H9 (cell line): Measurements from ENCODE around the gene ZSWIM6. TPM values are rescaled to one million over a fixed set of nuclear protein-coding genes. Genes with fewer than 3 reads are reported as not detected.

Source experiments
- DNase-seq: peaks from one replicate; pipeline ENCODE4 v3.0.0-alpha.2; 2017
- H2AFZ ChIP-seq: one replicate; pipeline ENCODE4 v1.6.1; 2013; ENCODE audit warnings: mild to moderate bottlenecking, low read length, control low read depth, moderate library complexity
- H2AK5ac ChIP-seq: 2 replicates; pipeline ENCODE4 v1.6.1; 2013; ENCODE audit warnings: low read length, control low read depth, mixed read lengths; ENCODE audit not compliant: insufficient read length
- H2BK120ac ChIP-seq: one replicate; pipeline ENCODE4 v1.6.1; 2013; ENCODE audit warnings: low read depth, mild to moderate bottlenecking, low read length, control low read depth, inconsistent platforms; ENCODE audit not compliant: poor library complexity, severe bottlenecking
- H2BK12ac ChIP-seq: 2 replicates; pipeline ENCODE4 v1.6.1; 2013; ENCODE audit warnings: low read length, control low read depth, mixed read lengths, low read depth; ENCODE audit not compliant: insufficient read length
- H2BK15ac ChIP-seq: 2 replicates; pipeline ENCODE4 v1.6.1; 2013; ENCODE audit warnings: low read depth, low read length, control low read depth
- H2BK20ac ChIP-seq: one replicate; pipeline ENCODE4 v1.6.1; 2013; ENCODE audit warnings: low read depth, mild to moderate bottlenecking, low read length, control low read depth, inconsistent platforms; ENCODE audit not compliant: poor library complexity, severe bottlenecking
- H2BK5ac ChIP-seq: 2 replicates; pipeline ENCODE4 v1.6.1; 2013; ENCODE audit warnings: low read length, control low read depth, mixed read lengths; ENCODE audit not compliant: insufficient read length
- H3K14ac ChIP-seq: 2 replicates; pipeline ENCODE4 v1.6.1; 2013; ENCODE audit warnings: low read length, control low read depth; ENCODE audit not compliant: insufficient read depth
- H3K18ac ChIP-seq: 2 replicates; pipeline ENCODE4 v1.6.1; 2013; ENCODE audit warnings: low read depth, mild to moderate bottlenecking, mixed read lengths, low read length, control low read depth; ENCODE audit not compliant: insufficient read length
- H3K23ac ChIP-seq: 2 replicates; pipeline ENCODE4 v1.6.1; 2013; ENCODE audit warnings: low read length, control low read depth, mixed read lengths, low read depth; ENCODE audit not compliant: insufficient read length
- H3K23me2 ChIP-seq: 2 replicates; pipeline ENCODE4 v1.6.1; 2013; ENCODE audit warnings: low read depth, mild to moderate bottlenecking, mixed read lengths, low read length, control low read depth; ENCODE audit not compliant: insufficient read length, poor library complexity, severe bottlenecking
- H3K27ac ChIP-seq: 2 replicates; pipeline ENCODE4 v1.5.1; 2013; ENCODE audit warnings: low read length, control low read depth, mixed read lengths, low read depth; ENCODE audit not compliant: insufficient read length
- H3K27me3 ChIP-seq: 2 replicates; pipeline ENCODE4 v1.6.1; 2013; ENCODE audit warnings: low read length, control low read depth, inconsistent platforms; ENCODE audit not compliant: insufficient read depth
- H3K4ac ChIP-seq: 2 replicates; pipeline ENCODE4 v1.6.1; 2013; ENCODE audit warnings: low read depth, mild to moderate bottlenecking, control low read depth, inconsistent platforms, low read length, moderate library complexity
- H3K4me1 ChIP-seq: 2 replicates; pipeline ENCODE4 v1.6.1; 2013; ENCODE audit warnings: low read length, control low read depth, inconsistent platforms; ENCODE audit not compliant: insufficient read depth
- H3K4me2 ChIP-seq: 2 replicates; pipeline ENCODE4 v1.6.1; 2013; ENCODE audit warnings: low read length, control low read depth, mixed read lengths; ENCODE audit not compliant: insufficient read length, insufficient read depth
- H3K56ac ChIP-seq: 2 replicates; pipeline ENCODE4 v1.6.1; 2013; ENCODE audit warnings: low read depth, mild to moderate bottlenecking, mixed read lengths, low read length, control low read depth; ENCODE audit not compliant: insufficient read length
- H3K79me1 ChIP-seq: 2 replicates; pipeline ENCODE4 v1.6.1; 2013; ENCODE audit warnings: low read depth, mild to moderate bottlenecking, moderate library complexity, low read length, control low read depth, inconsistent platforms; ENCODE audit not compliant: insufficient read depth, poor library complexity, severe bottlenecking
- H3K79me2 ChIP-seq: 2 replicates; pipeline ENCODE4 v1.6.1; 2013; ENCODE audit warnings: low read length, control low read depth, inconsistent platforms; ENCODE audit not compliant: insufficient read depth
- H3K9ac ChIP-seq: 2 replicates; pipeline ENCODE4 v1.6.1; 2013; ENCODE audit warnings: low read length, control low read depth, mixed read lengths; ENCODE audit not compliant: insufficient read length; ENCODE audit errors: extremely low read depth
- H3K9me3 ChIP-seq: one replicate; pipeline ENCODE4 v1.6.1; 2013; ENCODE audit warnings: low read depth, low read length, inconsistent platforms; ENCODE audit not compliant: control insufficient read depth
- H3T11ph ChIP-seq: one replicate; pipeline ENCODE4 v1.6.1; 2013; ENCODE audit warnings: mild to moderate bottlenecking, low read length, control low read depth, inconsistent platforms
- H4K20me1 ChIP-seq: one replicate; pipeline ENCODE4 v1.6.1; 2013; ENCODE audit not compliant: control insufficient read depth, insufficient read length, insufficient read depth
- H4K5ac ChIP-seq: 2 replicates; pipeline ENCODE4 v1.6.1; 2013; ENCODE audit warnings: low read depth, mild to moderate bottlenecking, mixed read lengths, low read length, control low read depth; ENCODE audit not compliant: insufficient read length
- H4K8ac ChIP-seq: replicated peaks from 2 replicates; pipeline ENCODE4 v1.6.1; 2013; ENCODE audit warnings: low read length, control low read depth, mixed read lengths, low read depth; ENCODE audit not compliant: insufficient read length
- H4K91ac ChIP-seq: 2 replicates; pipeline ENCODE4 v1.6.1; 2013; ENCODE audit warnings: low read depth, mild to moderate bottlenecking, moderate library complexity, mixed read lengths, low read length, control low read depth; ENCODE audit not compliant: insufficient read length
- H3K27ac Mint-ChIP-seq, 3 experiments: 2 replicates in 2 of 3; 3 replicates in 1 of 3; pipeline ENCODE4 v1.8.0; 2020 to 2021; ENCODE audit warnings: mixed read lengths in 3 of 3, mild to moderate bottlenecking in 1 of 3, moderate library complexity in 1 of 3
- H3K27me3 Mint-ChIP-seq: 2 replicates; pipeline ENCODE4 v1.8.0; 2021; ENCODE audit warnings: low read depth, mild to moderate bottlenecking, moderate library complexity, mixed read lengths
- H3K36me3 Mint-ChIP-seq, 3 experiments: 2 replicates in 2 of 3; 3 replicates in 1 of 3; pipeline ENCODE4 v1.8.0; 2020 to 2021; ENCODE audit warnings: low read depth in 3 of 3, mixed read lengths in 3 of 3; ENCODE audit not compliant: insufficient read depth in 1 of 3
- H3K4me1 Mint-ChIP-seq, 2 experiments: 2 replicates each; pipeline ENCODE4 v1.8.0; 2020; ENCODE audit warnings: mixed read lengths in 2 of 2
- H3K4me3 Mint-ChIP-seq, 2 experiments: 2 replicates in 1 of 2; 3 replicates in 1 of 2; pipeline ENCODE4 v1.8.0; 2020 to 2021; ENCODE audit warnings: mild to moderate bottlenecking in 2 of 2, mixed read lengths in 2 of 2, moderate library complexity in 1 of 2
- H3K9me3 Mint-ChIP-seq, 2 experiments: 2 replicates in 1 of 2; 3 replicates in 1 of 2; pipeline ENCODE4 v1.8.0; 2020; ENCODE audit warnings: mild to moderate bottlenecking in 2 of 2, mixed read lengths in 2 of 2, moderate library complexity in 1 of 2
- whole genome bisulfite sequencing: extraction: QIAGEN DNeasy Blood & Tissue Kit; methylation state at CpG from one replicate; pipeline ENCODE4 v1.1.7; 2013; ENCODE audit warnings: missing lambda C conversion rate, low lambda C conversion rate, mixed read lengths; ENCODE audit not compliant: insufficient read length; ENCODE audit errors: extremely low coverage; 5-methylcytosine and 5-hydroxymethylcytosine counted together
- total RNA-seq: library from RNA; stranded (reverse); gene quantifications from 2 replicates; pipeline ENCODE4 v1.2.1, GENCODE V29; 2021
- TF ChIP-seq, protein P1 (sequence below): fragments of 200-600 bp; sonication (generic); conservative IDR thresholded peaks from 3 replicates; pipeline ENCODE4 v1.8.0; 2021; ENCODE audit warnings: antibody characterized with exemption, mild to moderate bottlenecking

The ZSWIM6 gene
- total RNA-seq, 1 experiment from 2014 or later, result 11.5 TPM

DNA sequence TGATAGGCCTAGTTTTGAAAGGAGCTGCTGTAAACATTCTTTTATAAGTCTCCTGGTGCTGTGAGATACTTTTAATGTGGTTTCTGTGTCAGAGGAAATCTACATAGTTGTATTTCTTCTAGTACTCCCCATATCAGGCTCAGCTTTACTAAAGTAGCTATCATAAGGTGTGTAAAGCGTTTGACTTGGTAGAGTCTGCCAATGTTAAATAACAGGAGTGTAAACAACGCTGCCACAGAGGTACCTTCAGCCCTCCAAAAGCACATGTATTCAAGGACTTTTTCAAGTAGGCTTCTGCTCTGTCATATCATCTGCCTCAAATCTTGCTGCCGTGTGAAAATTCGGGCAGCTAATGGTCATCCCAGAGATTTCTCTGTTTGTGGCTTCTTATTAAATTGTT lies 142.7 kb downstream of the ZSWIM6 start:
- H3K4me3 Mint-ChIP-seq, result no peak overlapping the region
- H3K27me3 Mint-ChIP-seq, result no peaks in the 10 kb centered on the region
- peaks cover 6 to 7% of the 10 kb centered on the region in 2 experiments for H3K4me1 Mint-ChIP-seq
- H3K27me3 ChIP-seq, result no peaks in the 10 kb centered on the region
- H3K4ac ChIP-seq, result no peak overlapping the region
- peaks cover 13 to 19% (median 17%) of the 10 kb centered on the region in 3 experiments; a peak in 6 of 7 replicates for H3K36me3 Mint-ChIP-seq
- H3K23ac ChIP-seq, result no peak overlapping the region
- H3K18ac ChIP-seq, result no peak overlapping the region
- H4K20me1 ChIP-seq, result no peaks in the 10 kb centered on the region
- H4K5ac ChIP-seq, result no peak overlapping the region
- no peak overlapping the region for H2BK20ac ChIP-seq
- H3K4me1 ChIP-seq, result no peaks in the 10 kb centered on the region
- no peak overlapping the region for H4K91ac ChIP-seq
- no peaks in the 10 kb centered on the region for H3K79me1 ChIP-seq
- no peak overlapping the region for H3K9ac ChIP-seq
- H2BK12ac ChIP-seq, result no peak overlapping the region
- no peak overlapping the region for H2AFZ ChIP-seq
- H3K27ac Mint-ChIP-seq, result no peak overlapping the region
- no peak overlapping the region for H3K4me2 ChIP-seq
- no peak overlapping the region for H3K56ac ChIP-seq
- no peak for DNase-seq
- no peak overlapping the region for H3T11ph ChIP-seq
- no peak overlapping the region for H2BK5ac ChIP-seq
- WGBS, result no CpG with 5 or more reads among the region's 4 CpGs
- peaks cover 5% of the 10 kb centered on the region for H3K9me3 ChIP-seq
- no peak overlapping the region for H3K27ac ChIP-seq
- no peak overlapping the region for H3K14ac ChIP-seq
- peaks cover 14 to 16% of the 10 kb centered on the region in 2 experiments; a peak in 4 of 5 replicates for H3K9me3 Mint-ChIP-seq
- no peak overlapping the region for H2AK5ac ChIP-seq
- TF ChIP-seq, protein P1, sequence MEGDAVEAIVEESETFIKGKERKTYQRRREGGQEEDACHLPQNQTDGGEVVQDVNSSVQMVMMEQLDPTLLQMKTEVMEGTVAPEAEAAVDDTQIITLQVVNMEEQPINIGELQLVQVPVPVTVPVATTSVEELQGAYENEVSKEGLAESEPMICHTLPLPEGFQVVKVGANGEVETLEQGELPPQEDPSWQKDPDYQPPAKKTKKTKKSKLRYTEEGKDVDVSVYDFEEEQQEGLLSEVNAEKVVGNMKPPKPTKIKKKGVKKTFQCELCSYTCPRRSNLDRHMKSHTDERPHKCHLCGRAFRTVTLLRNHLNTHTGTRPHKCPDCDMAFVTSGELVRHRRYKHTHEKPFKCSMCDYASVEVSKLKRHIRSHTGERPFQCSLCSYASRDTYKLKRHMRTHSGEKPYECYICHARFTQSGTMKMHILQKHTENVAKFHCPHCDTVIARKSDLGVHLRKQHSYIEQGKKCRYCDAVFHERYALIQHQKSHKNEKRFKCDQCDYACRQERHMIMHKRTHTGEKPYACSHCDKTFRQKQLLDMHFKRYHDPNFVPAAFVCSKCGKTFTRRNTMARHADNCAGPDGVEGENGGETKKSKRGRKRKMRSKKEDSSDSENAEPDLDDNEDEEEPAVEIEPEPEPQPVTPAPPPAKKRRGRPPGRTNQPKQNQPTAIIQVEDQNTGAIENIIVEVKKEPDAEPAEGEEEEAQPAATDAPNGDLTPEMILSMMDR, result no peak
- peaks cover 2% of the 10 kb centered on the region; the same call in 1 of the 2 replicates for H3K79me2 ChIP-seq
- no peak overlapping the region for H2BK15ac ChIP-seq
- H2BK120ac ChIP-seq, result no peak overlapping the region
- no peak overlapping the region for H4K8ac ChIP-seq
- H3K23me2 ChIP-seq, result no peaks in the 10 kb centered on the region
